Measurements from ENCODE around the gene GPR42. TPM values are rescaled to one million over a fixed set of nuclear protein-coding genes. Genes with fewer than 3 reads are reported as not detected.

The GPR42 gene
- total and polyA plus RNA-seq, 2 of the 4 experiments (the other 2 are of a cell fraction) = not detected

GRCh38 chr19:35389192-35389861 lies 18.5 kb downstream of the GPR42 start:
- dilution Hi-C loops (cut with HindIII; ENCODE audit: low sequenced_read_pairs, unreplicated experiment) (no loop called here), intact Hi-C loops (cut with micrococcal nuclease) (no loop called here), in situ Hi-C loops (cut with MboI; ENCODE audit: low sequenced_read_pairs) (no loop called here)
- no peak overlapping the region for H2AFZ ChIP-seq (replicated peaks; ENCODE audit: low read length, poor library complexity)
- no peaks in the 10 kb centered on the region for H3K4me1 ChIP-seq (ENCODE audit: control insufficient read depth, insufficient read depth, low read length)
- H2BK120ac ChIP-seq (ENCODE audit: low read depth, low read length) = no peak overlapping the region
- no peaks in the 10 kb centered on the region for H3K36me3 ChIP-seq (ENCODE audit: control insufficient read depth, insufficient read depth, low read length)
- H3K56ac ChIP-seq (ENCODE audit: extremely low read depth, insufficient read depth, low read length) = no peak overlapping the region
- H4K91ac ChIP-seq (ENCODE audit: insufficient read depth, low read depth, low read length) = no peak overlapping the region
- POLR2A ChIA-PET (ENCODE audit: unreplicated experiment) = no interaction called here
- H4K5ac ChIP-seq (ENCODE audit: low read depth, low read length) = no peak overlapping the region
- H2AK9ac ChIP-seq (replicated peaks; ENCODE audit: low read depth, low read length, poor library complexity) = no peak overlapping the region
- no peak overlapping the region for H3K4me2 ChIP-seq (ENCODE audit: low read depth, low read length)
- H2BK5ac ChIP-seq (ENCODE audit: low read depth, low read length, poor library complexity, severe bottlenecking) = no peak overlapping the region
- no peaks in the 10 kb centered on the region for H3K79me1 ChIP-seq (ENCODE audit: low read depth in 1 of 2, low read length in 2 of 2)
- WGBS, 2 experiments (ENCODE audit: extremely low coverage in 2 of 2, insufficient read length in 1 of 2) = 19% methylated on average over 4 of the region's 6 CpGs; no CpG with 5 or more reads in 1 of the 2 experiments
- no peak overlapping the region for H3K18ac ChIP-seq (ENCODE audit: low read depth, low read length)
- H3K14ac ChIP-seq (replicated peaks; ENCODE audit: low read depth, low read length) = no peak overlapping the region
- H3K27me3 ChIP-seq (ENCODE audit: control insufficient read depth, insufficient read depth, low read length) = 0 out of 2 replicates have a peak, but pooled peaks cover 2% of the 10 kb centered on the region
- H3K9me3 ChIP-seq (ENCODE audit: control insufficient read depth, insufficient read depth, low read length) = no peaks in the 10 kb centered on the region
- H3K4me3 ChIP-seq (ENCODE audit: insufficient read depth, low read depth, low read length) = no peak overlapping the region
- H2BK20ac ChIP-seq (ENCODE audit: low read depth, low read length) = no peak overlapping the region
- no peak overlapping the region for H3K27ac ChIP-seq (ENCODE audit: insufficient read depth, low read length)
- H3K9ac ChIP-seq (ENCODE audit: low read depth, low read length) = no peak overlapping the region
- no TSS peak for BruUV-seq (replicated peaks)
- no peak overlapping the region for H4K8ac ChIP-seq (ENCODE audit: low read depth in 2 of 2, low read length in 2 of 2)
- H4K20me1 ChIP-seq (ENCODE audit: insufficient read depth, low read length) = no peaks in the 10 kb centered on the region
- no peak overlapping the region for H3K23ac ChIP-seq (ENCODE audit: low read depth, low read length)
- no peak for DNase-seq
- no peak overlapping the region for H3K4ac ChIP-seq (ENCODE audit: low read depth, low read length)
- H2AK5ac ChIP-seq (ENCODE audit: low read depth, low read length) = no peak overlapping the region
- TF ChIP-seq CTCF (conservative IDR thresholded peaks at IDR 0.05; ENCODE audit: low read depth, low read length) (no peak), MAFK (IDR thresholded peaks at IDR 0.05; ENCODE audit: low read depth, low read length) (no peak), SMC3 (IDR thresholded peaks at IDR 0.05; ENCODE audit: low read depth, low read length) (no peak), CHD1 (IDR thresholded peaks at IDR 0.05; ENCODE audit: low read depth, low read length) (no peak), FOS (IDR thresholded peaks at IDR 0.05; ENCODE audit: low read depth, low read length) (no peak), MXI1 (IDR thresholded peaks at IDR 0.05; ENCODE audit: borderline replicate concordance, low read depth, low read length) (no peak), RFX5 (IDR thresholded peaks at IDR 0.05; ENCODE audit: low read depth, low read length) (no peak), NFE2L2 (IDR thresholded peaks at IDR 0.05; ENCODE audit: low read depth, low read length) (no peak), USF2 (IDR thresholded peaks at IDR 0.05; ENCODE audit: low read depth, low read length) (no peak), MAZ (IDR thresholded peaks at IDR 0.05; ENCODE audit: borderline replicate concordance, low read depth, low read length) (no peak), CEBPB (IDR thresholded peaks at IDR 0.05; ENCODE audit: low read depth, low read length) (no peak)
- TF ChIP-seq, protein P1, sequence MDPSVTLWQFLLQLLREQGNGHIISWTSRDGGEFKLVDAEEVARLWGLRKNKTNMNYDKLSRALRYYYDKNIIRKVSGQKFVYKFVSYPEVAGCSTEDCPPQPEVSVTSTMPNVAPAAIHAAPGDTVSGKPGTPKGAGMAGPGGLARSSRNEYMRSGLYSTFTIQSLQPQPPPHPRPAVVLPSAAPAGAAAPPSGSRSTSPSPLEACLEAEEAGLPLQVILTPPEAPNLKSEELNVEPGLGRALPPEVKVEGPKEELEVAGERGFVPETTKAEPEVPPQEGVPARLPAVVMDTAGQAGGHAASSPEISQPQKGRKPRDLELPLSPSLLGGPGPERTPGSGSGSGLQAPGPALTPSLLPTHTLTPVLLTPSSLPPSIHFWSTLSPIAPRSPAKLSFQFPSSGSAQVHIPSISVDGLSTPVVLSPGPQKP (IDR thresholded peaks at IDR 0.05; ENCODE audit: borderline replicate concordance, low read depth, low read length) = no peak
- no peaks in the 10 kb centered on the region for H3K9me1 ChIP-seq (ENCODE audit: insufficient read depth, low read length)
- H2BK15ac ChIP-seq (ENCODE audit: low read depth, low read length) = no peak overlapping the region
- CTCF ChIA-PET = no interaction called here
- no peak for ATAC-seq (ENCODE audit: low read depth)
